Measurements from ENCODE around the gene COPS7A.

The COPS7A gene

GRCh38 chr12:6751767-6752166 lies 27.9 kb downstream of the COPS7A start:
- DNase-seq (ENCODE audit: low read depth), result no peak

GRCh38 chr12:6752167-6752920 lies 28.5 kb downstream of the COPS7A start:
- no peak for DNase-seq (ENCODE audit: low read depth)

GRCh38 chr12:6752921-6753771 lies 29.3 kb downstream of the COPS7A start, which contains the start of gene MLF2:
Gene MLF2, minus strand, starts transcription at chr12:6753141. Its CDS starts 807 bp downstream, at chr12:6752334.
- peak; percentile 97 for DNase-seq (ENCODE audit: low read depth)

GRCh38 chr12:6753772-6754356 lies 30.0 kb downstream of the COPS7A start:
- DNase-seq (ENCODE audit: low read depth), result no peak

- DNase-seq (ENCODE audit: low read depth), result no peak
These were observed 30.6 kb downstream of the COPS7A start for GRCh38 chr12:6754411-6754810.

- DNase-seq (ENCODE audit: low read depth), result no peak
These were observed 33.3 kb downstream of the COPS7A start for GRCh38 chr12:6757028-6757690.

GRCh38 chr12:6758506-6759095 lies 34.8 kb downstream of the COPS7A start:
- no peak for DNase-seq (ENCODE audit: low read depth)

GRCh38 chr12:6759741-6760140 lies 35.9 kb downstream of the COPS7A start:
- no peak for DNase-seq (ENCODE audit: low read depth)

- DNase-seq (ENCODE audit: low read depth), result no peak
These were observed 39.5 kb downstream of the COPS7A start for GRCh38 chr12:6763380-6763779.

- DNase-seq (ENCODE audit: low read depth), result peak; percentile 98
These were observed 40.4 kb downstream of the COPS7A start for GRCh38 chr12:6764011-6764828.

GRCh38 chr12:6765048-6765633 lies 41.3 kb downstream of the COPS7A start:
- no peak for DNase-seq (ENCODE audit: low read depth)

- peak; percentile 73 for DNase-seq (ENCODE audit: low read depth)
These were observed 42.1 kb downstream of the COPS7A start, which contains the start of gene PTMS for GRCh38 chr12:6765634-6766581. Gene PTMS, plus strand, starts transcription at chr12:6766363. Its CDS starts 343 bp downstream, at chr12:6766706.

GRCh38 chr12:6766651-6767349 lies 43.0 kb downstream of the COPS7A start:
- no peak for DNase-seq (ENCODE audit: low read depth)

GRCh38 chr12:6767353-6768319 lies 43.8 kb downstream of the COPS7A start:
- no peak for DNase-seq (ENCODE audit: low read depth)

- no peak for DNase-seq (ENCODE audit: low read depth)
These were observed 44.6 kb downstream of the COPS7A start for GRCh38 chr12:6768437-6768914.

- no peak for DNase-seq (ENCODE audit: low read depth)
These were observed 45.1 kb downstream of the COPS7A start for GRCh38 chr12:6768990-6769389.

GRCh38 chr12:6769666-6770065 lies 45.8 kb downstream of the COPS7A start:
- no peak for DNase-seq (ENCODE audit: low read depth)
